Activated CD4-positive, CD25-positive, alpha-beta regulatory T cell treated with anti-CD3 and anti-CD28 coated beads, Interleukin-2, amount 50 U/mL, for 72 hours (primary cell): ENCODE data around the gene ARHGAP26.

Experiments used
- DNase-seq: peaks from one replicate; pipeline ENCODE4 v3.0.0; 2021

Gene ARHGAP26

GRCh38 chr5:142749321-142749720 is 20.9 kb upstream of the ARHGAP26 start:
- no peak for DNase-seq

- no peak for DNase-seq
Observed at GRCh38 chr5:142753116-142753631, 17.0 kb upstream of the ARHGAP26 start.

GRCh38 chr5:142754031-142754430 is 16.1 kb upstream of the ARHGAP26 start:
- no peak for DNase-seq

GRCh38 chr5:142756576-142756975 is 13.6 kb upstream of the ARHGAP26 start:
- DNase-seq, result no peak

- DNase-seq, result no peak
Observed at GRCh38 chr5:142757564-142757963, 12.6 kb upstream of the ARHGAP26 start.

GRCh38 chr5:142758062-142758795 is 11.9 kb upstream of the ARHGAP26 start:
- no peak for DNase-seq

- no peak for DNase-seq
Observed at GRCh38 chr5:142758796-142759145, 11.4 kb upstream of the ARHGAP26 start.

GRCh38 chr5:142763701-142764100 is 6.5 kb upstream of the ARHGAP26 start:
- DNase-seq, result no peak

GRCh38 chr5:142767178-142767577 is 3.0 kb upstream of the ARHGAP26 start:
- no peak for DNase-seq

- DNase-seq, result no peak
Observed at GRCh38 chr5:142767911-142768310, 2.3 kb upstream of the ARHGAP26 start.

GRCh38 chr5:142769251-142769792 is 855 bp upstream of the ARHGAP26 start:
- no peak for DNase-seq

GRCh38 chr5:142770650-142771609 is 753 bp downstream of the ARHGAP26 start:
- peak; percentile 61 for DNase-seq

- no peak for DNase-seq
Observed at GRCh38 chr5:142771666-142772065, 1.5 kb downstream of the ARHGAP26 start.

- no peak for DNase-seq
Observed at GRCh38 chr5:142772446-142773293, 2.5 kb downstream of the ARHGAP26 start.

GRCh38 chr5:142777099-142777498 is 6.9 kb downstream of the ARHGAP26 start:
- no peak for DNase-seq

- DNase-seq, result no peak
Observed at GRCh38 chr5:142777850-142778249, 7.7 kb downstream of the ARHGAP26 start.

GRCh38 chr5:142779163-142779840 is 9.1 kb downstream of the ARHGAP26 start:
- DNase-seq, result no peak

GRCh38 chr5:142780871-142781270 is 10.7 kb downstream of the ARHGAP26 start:
- no peak for DNase-seq

GRCh38 chr5:142782976-142783530 is 12.9 kb downstream of the ARHGAP26 start:
- DNase-seq, result no peak

- DNase-seq, result peak; percentile 40
Observed at GRCh38 chr5:142783601-142784341, 13.6 kb downstream of the ARHGAP26 start.
